K562 (cell line): Measurements from ENCODE around the gene NDUFS8. TPM values are rescaled to one million over a fixed set of nuclear protein-coding genes. Genes with fewer than 3 reads are reported as not detected.

Experiments
- CREM ChIP-seq: IDR thresholded peaks from 2 replicates; pipeline ENCODE4 v1.6.1; 2014; ENCODE audit warnings: antibody characterized with exemption, low read depth
- DLX4 ChIP-seq: fragments of 250-450 bp; sonication (Bioruptor Pico); IDR thresholded peaks from 2 replicates; pipeline ENCODE4 v1.6.1; 2021; ENCODE audit warnings: mild to moderate bottlenecking
- HMGXB4 ChIP-seq: sonication (generic); formaldehyde crosslinking; IDR thresholded peaks from 2 replicates; pipeline ENCODE4 v1.8.1; 2023; ENCODE audit warnings: mild to moderate bottlenecking, missing genetic modification reagents
- KHSRP ChIP-seq: fragments of 450-650 bp; IDR thresholded peaks from 2 replicates; pipeline ENCODE4 v1.6.1; 2017
- POLR2AphosphoS2 ChIP-seq: IDR thresholded peaks from 2 replicates; pipeline ENCODE4 v1.6.1; 2012; ENCODE audit warnings: low read length, improper control_type of control experiment
- PRDM10 ChIP-seq: fragments of 450-650 bp; IDR thresholded peaks from 2 replicates; pipeline ENCODE4 v1.6.1; 2018; ENCODE audit not compliant: partially characterized antibody
- RB1 ChIP-seq: fragments of 450-650 bp; IDR thresholded peaks from 2 replicates; pipeline ENCODE4 v1.6.1; 2017; ENCODE audit warnings: low read depth, mild to moderate bottlenecking
- ZBTB5 ChIP-seq: fragments of 450-650 bp; IDR thresholded peaks from 2 replicates; pipeline ENCODE4 v1.6.1; 2017; ENCODE audit warnings: antibody characterized with exemption
- ZBTB9 ChIP-seq: fragments of 450-650 bp; formaldehyde crosslinking; IDR thresholded peaks from 2 replicates; pipeline ENCODE4 v1.4.0; 2020; ENCODE audit warnings: mild to moderate bottlenecking, moderate library complexity
- ZMIZ1 ChIP-seq, 2 experiments: fragments of 150-350 bp in 1 of 2; IDR thresholded peaks; 2 replicates each; pipeline ENCODE4 v1.6.1; 2012 to 2016; ENCODE audit warnings: low read depth in 2 of 2, low read length in 2 of 2, mild to moderate bottlenecking in 1 of 2, moderate library complexity in 1 of 2
- ZNF561 ChIP-seq: fragments of 450-650 bp; formaldehyde crosslinking; conservative IDR thresholded peaks from 2 replicates; pipeline ENCODE4 v1.4.0; 2020; ENCODE audit warnings: mild to moderate bottlenecking, moderate library complexity
- ZSCAN32 ChIP-seq: fragments of 450-650 bp; formaldehyde crosslinking; IDR thresholded peaks from 2 replicates; pipeline ENCODE4 v1.4.0; 2020; ENCODE audit warnings: mild to moderate bottlenecking, moderate library complexity
- polyA plus RNA-seq, 8 experiments: library from polyadenylated mRNA; depleted of rRNA in 4 of 8; stranded (reverse) in 5 of 8; unstranded in 3 of 8; fragments of >200 nt; fragmentation: Nextera tagmentation in 2 of 8; fragmentation: Illumina TruSeq in 1 of 8; extraction: Ambion mirVana in 2 of 8; extraction: Trizol in 1 of 8; gene quantifications; 2 replicates each; pipeline versions ENCODE4 v1.2.1 to v1.2.3, GENCODE V29; 2011 to 2014; ENCODE audit warnings: inconsistent platforms in 1 of 8, missing spikeins in 1 of 8
- total RNA-seq, 7 experiments: library from RNA; depleted of rRNA in 6 of 7; stranded (reverse); fragments of >200 nt in 6 of 7; fragmentation: Illumina TruSeq in 2 of 7; extraction: Trizol in 2 of 7; gene quantifications; 2 replicates each; pipeline versions ENCODE4 v1.2.1 to v1.2.3, GENCODE V29; 2011 to 2021; ENCODE audit warnings: low replicate concordance in 1 of 7

NDUFS8 gene
- total and polyA plus RNA-seq, 9 of the 15 experiments (the other 6 are each of a cell fraction or from before 2014, with no cell fraction given), result 36.5 to 351 (median 101) TPM

- TF ChIP-seq DLX4 (no peak), ZBTB9 (CRISPR knock-in tag) (no peak), ZBTB5 (no peak), KHSRP (no peak), ZSCAN32 (CRISPR knock-in tag) (no peak), POLR2AphosphoS2 (no peak), HMGXB4 (CRISPR knock-in tag) (peak; percentile 44; the same call in 1 of the 2 replicates), ZMIZ1 (IDR thresholded peaks at IDR 0.05; ENCODE audit: low read depth in 2 of 2, low read length in 2 of 2) (no peak), ZNF561 (no peak), RB1 (peak; percentile 83; the same call in 1 of the 2 replicates), PRDM10 (no peak), CREM (no peak)
Measured at GRCh38 chr11:68038718-68039525, 8.4 kb downstream of the NDUFS8 start, which contains the start of gene TCIRG1 (continued).
